Gastrocnemius medialis (tissue), 4 donors: ENCODE measurements around the gene MYD88. TPM values are rescaled to one million over a fixed set of nuclear protein-coding genes. Genes with fewer than 3 reads are reported as not detected.

Source experiments
- ATAC-seq, 2 donors: fragments of 150-250 bp; one replicate each; pipeline ENCODE4 v1.9.1; 2016
- DNase-seq, 2 donors: peaks; one replicate each; pipeline ENCODE4 v3.0.0-alpha.2; 2019
- H3K27ac ChIP-seq, 4 donors: fragments of 200-600 bp; sonication (generic); 1 replicate in 1 of 4; 2 replicates in 3 of 4; pipeline ENCODE4 v1.5.1; 2016 to 2018; ENCODE audit warnings: mild to moderate bottlenecking in 2 of 4, moderate library complexity in 1 of 4
- H3K27me3 ChIP-seq, 3 donors: fragments of 200-600 bp; sonication (generic) in 2 of 3; 1 replicate in 1 of 3; 2 replicates in 2 of 3; pipeline versions ENCODE4 v1.5.1 to v1.6.0; 2016 to 2019; ENCODE audit warnings: mild to moderate bottlenecking in 1 of 3, moderate library complexity in 1 of 3
- H3K36me3 ChIP-seq, 2 donors: fragments of 200-600 bp; sonication (generic) in 1 of 2; one replicate each; pipeline ENCODE4 v1.5.1; 2017 to 2018
- H3K4me1 ChIP-seq, 2 donors: fragments of 200-600 bp; sonication (generic) in 1 of 2; one replicate each; pipeline ENCODE4 v1.5.1; 2016 to 2017; ENCODE audit warnings: mild to moderate bottlenecking in 2 of 2
- H3K4me3 ChIP-seq, 4 donors: fragments of 200-600 bp; sonication (generic) in 3 of 4; 1 replicate in 1 of 4; 2 replicates in 3 of 4; pipeline ENCODE4 v1.5.1; 2016 to 2019; ENCODE audit warnings: mild to moderate bottlenecking in 2 of 4
- H3K9me3 ChIP-seq, 3 donors: fragments of 200-600 bp; sonication (generic) in 2 of 3; 1 replicate in 1 of 3; 2 replicates in 2 of 3; pipeline ENCODE4 v1.5.1; 2016 to 2019
- POLR2A ChIP-seq, 2 donors: fragments of 450-650 bp; IDR thresholded peaks; one replicate each; pipeline ENCODE4 v1.6.1; 2017; ENCODE audit warnings: antibody characterized with exemption in 2 of 2, mild to moderate bottlenecking in 2 of 2, moderate library complexity in 2 of 2
- in situ Hi-C, 4 donors: fragments of 200-750 bp; cut with MboI; loops; one replicate each; pipeline versions ENCODE4 v1.15.0 to v1.8.0; 2017; ENCODE audit warnings: low sequenced_read_pairs in 4 of 4
- intact Hi-C: fragments of 100-400 bp; cut with DNase I; formaldehyde crosslinking; loops from one replicate; pipeline ENCODE4 v1.15.1; 2023; ENCODE audit warnings: low total_unique reads
- total RNA-seq, 4 donors: library from RNA; depleted of rRNA; stranded (reverse); fragments of >200 nt; gene quantifications; one replicate each; pipeline versions ENCODE4 v1.1.0 to v1.2.3, GENCODE V29; 2016
- TF ChIP-seq, protein P1 (sequence below), 5 experiments: fragments of 450-650 bp in 3 of 5; fragments of 200-600 bp in 2 of 5; sonication (generic) in 2 of 5; IDR thresholded peaks in 4 of 5; conservative IDR thresholded peaks in 1 of 5; 1 replicate in 4 of 5; 2 replicates in 1 of 5; pipeline ENCODE4 v1.5.1; 2016 to 2019; ENCODE audit warnings: antibody characterized with exemption in 5 of 5, mild to moderate bottlenecking in 3 of 5, moderate library complexity in 3 of 5

MYD88 gene
- total RNA-seq, 4 donors from 2014 or later, result 2.1 to 6.6 (median 3.3) TPM

DNA sequence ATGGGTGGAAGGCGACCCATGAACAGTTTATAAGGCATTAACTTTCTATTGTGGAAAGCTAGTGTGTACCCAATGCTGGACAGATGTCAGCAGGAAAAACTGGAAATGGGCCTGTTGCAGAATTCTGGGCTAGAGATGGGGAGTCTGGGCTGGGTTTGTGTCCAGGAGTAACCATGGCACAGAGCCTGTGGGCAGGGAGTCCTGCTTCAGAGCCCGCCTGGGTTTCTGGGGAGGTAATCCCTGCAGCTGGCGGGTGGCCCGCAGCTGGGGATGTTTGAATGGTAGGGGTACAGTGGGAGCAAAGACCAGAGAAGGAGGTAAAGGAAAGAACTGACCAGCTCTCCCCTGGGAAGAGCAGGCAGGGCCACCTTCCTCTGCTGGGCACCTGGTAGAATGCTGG is 27.3 kb upstream of the MYD88 start:
- DNase-seq (no peak), ATAC-seq (no peak)
- in situ Hi-C loops, result no loop called here
- Histone ChIP-seq H3K27me3 (no peaks in the 10 kb centered on the region), H3K9me3 (no peaks in the 10 kb centered on the region), H3K27ac (no peak overlapping the region), H3K4me3 (no peak overlapping the region), H3K4me1 (no peaks in the 10 kb centered on the region), H3K36me3 (no peaks in the 10 kb centered on the region)
- no peak for TF ChIP-seq POLR2A (IDR thresholded peaks at IDR 0.05)
- TF ChIP-seq, protein P1, sequence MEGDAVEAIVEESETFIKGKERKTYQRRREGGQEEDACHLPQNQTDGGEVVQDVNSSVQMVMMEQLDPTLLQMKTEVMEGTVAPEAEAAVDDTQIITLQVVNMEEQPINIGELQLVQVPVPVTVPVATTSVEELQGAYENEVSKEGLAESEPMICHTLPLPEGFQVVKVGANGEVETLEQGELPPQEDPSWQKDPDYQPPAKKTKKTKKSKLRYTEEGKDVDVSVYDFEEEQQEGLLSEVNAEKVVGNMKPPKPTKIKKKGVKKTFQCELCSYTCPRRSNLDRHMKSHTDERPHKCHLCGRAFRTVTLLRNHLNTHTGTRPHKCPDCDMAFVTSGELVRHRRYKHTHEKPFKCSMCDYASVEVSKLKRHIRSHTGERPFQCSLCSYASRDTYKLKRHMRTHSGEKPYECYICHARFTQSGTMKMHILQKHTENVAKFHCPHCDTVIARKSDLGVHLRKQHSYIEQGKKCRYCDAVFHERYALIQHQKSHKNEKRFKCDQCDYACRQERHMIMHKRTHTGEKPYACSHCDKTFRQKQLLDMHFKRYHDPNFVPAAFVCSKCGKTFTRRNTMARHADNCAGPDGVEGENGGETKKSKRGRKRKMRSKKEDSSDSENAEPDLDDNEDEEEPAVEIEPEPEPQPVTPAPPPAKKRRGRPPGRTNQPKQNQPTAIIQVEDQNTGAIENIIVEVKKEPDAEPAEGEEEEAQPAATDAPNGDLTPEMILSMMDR (IDR thresholded peaks at IDR 0.05 in 4 of 5, conservative IDR thresholded peaks at IDR 0.05 in 1 of 5), result no peak
- intact Hi-C loops, result no loop called here

DNA sequence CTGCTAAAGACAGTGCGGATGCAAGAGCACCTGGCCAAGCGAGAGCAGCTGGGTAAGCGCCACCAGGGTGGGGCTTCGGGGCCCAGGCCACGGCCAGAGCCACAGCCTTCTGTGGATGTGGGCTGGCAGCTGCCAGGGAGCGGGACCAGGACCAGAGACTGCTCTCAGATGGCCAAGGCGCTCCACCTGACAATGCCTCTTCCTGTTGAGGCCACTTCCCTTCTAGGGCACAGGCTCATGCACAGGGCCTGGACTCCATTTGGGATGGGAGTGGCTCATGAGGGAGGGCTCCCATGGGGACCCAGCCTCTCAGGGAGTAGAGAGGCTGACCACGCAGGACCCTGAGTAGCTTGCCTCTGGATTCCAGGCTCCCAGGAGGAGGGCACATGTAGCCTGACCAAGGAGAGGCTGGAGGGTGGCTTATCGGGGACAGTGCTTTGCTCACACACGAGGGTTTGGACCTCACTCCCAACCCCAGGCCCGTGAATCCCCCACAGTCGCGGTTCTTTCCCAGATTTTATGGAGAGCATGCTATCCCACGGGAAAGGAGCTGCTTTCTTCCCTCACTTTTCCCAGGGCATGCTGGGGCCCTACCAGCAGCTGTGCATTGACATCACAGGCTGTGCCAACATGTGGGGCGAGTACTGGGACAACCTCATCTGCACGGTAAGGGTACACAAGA is 26.6 kb upstream of the MYD88 start:
- Histone ChIP-seq H3K4me3 (no peak overlapping the region), H3K9me3 (no peaks in the 10 kb centered on the region), H3K27ac (no peak overlapping the region), H3K36me3 (no peaks in the 10 kb centered on the region), H3K4me1 (no peaks in the 10 kb centered on the region), H3K27me3 (no peaks in the 10 kb centered on the region)
- ATAC-seq, result no peak
- in situ Hi-C loops, result no loop called here
- intact Hi-C loops, result no loop called here
- DNase-seq, result no peak
- no peak for TF ChIP-seq POLR2A (IDR thresholded peaks at IDR 0.05)
- TF ChIP-seq, protein P1 (IDR thresholded peaks at IDR 0.05 in 4 of 5, conservative IDR thresholded peaks at IDR 0.05 in 1 of 5), result no peak

DNA sequence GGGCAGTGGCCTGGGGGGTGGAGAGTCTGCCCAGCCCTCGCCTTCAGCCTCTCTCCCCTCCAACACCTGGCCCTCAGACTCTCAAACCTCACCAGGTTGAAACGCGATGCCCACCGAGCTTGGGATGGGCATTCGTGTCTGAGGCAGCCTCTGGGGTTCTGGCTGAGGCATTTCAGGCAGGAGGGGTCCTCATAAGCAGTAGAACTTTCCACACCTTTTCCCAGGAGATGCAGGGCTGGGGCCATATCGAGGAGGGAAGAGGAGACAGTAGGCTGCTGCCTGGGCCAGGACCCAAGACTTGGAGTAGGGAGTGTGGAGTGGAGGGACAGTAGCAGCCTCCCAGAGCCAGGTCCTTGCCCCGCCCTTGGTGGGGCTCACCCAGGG is 26.1 kb upstream of the MYD88 start:
- Histone ChIP-seq H3K27me3 (no peaks in the 10 kb centered on the region), H3K9me3 (no peaks in the 10 kb centered on the region), H3K4me3 (no peak overlapping the region), H3K4me1 (no peaks in the 10 kb centered on the region), H3K36me3 (no peaks in the 10 kb centered on the region), H3K27ac (no peak overlapping the region)
- intact Hi-C loops (no loop called here), in situ Hi-C loops (no loop called here)
- no peak for DNase-seq
- TF ChIP-seq, protein P1 (IDR thresholded peaks at IDR 0.05 in 4 of 5, conservative IDR thresholded peaks at IDR 0.05 in 1 of 5), result no peak
- no peak for TF ChIP-seq POLR2A (IDR thresholded peaks at IDR 0.05)
- no peak for ATAC-seq

DNA sequence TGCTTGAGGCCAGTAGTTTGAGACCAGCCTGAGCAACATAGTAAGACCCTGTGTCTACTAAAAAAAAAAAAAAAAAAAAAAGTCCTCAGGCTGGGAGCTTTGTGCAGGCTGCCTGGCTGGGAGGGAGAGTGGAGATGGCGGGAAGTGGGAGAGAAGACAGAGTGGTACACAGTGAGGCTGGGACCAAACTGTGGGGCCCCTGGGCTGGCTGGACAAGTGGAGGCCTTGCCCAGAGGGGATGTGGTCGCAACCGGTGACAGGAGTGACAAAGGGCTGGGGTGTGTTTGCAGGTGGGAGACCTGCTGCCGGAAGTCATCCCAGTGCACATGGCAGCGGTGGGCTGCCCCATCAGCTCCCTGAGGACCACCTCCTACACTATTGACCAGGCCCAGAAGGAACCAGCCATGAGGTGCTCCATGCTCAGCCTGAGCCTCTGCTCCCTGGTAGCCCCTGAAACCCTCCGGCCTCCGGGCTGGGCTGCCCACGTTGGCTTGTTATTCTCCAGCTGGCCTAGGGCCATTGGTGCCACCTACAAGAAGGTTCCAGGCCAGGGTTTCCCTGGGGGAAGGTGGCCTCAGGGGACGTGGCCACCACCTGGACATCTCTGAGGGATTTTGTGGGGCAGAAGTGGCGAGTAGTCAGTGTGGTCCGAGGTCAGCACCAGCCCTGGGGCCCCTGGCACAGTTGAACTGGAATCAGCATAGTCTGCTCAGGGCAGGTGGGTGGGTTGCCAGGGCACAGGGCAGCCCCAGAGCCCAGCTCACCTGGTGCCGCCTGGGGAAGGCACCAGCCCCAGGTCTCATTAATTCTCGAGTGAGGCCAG is 24.2 kb upstream of the MYD88 start:
- intact Hi-C loops (no loop called here), in situ Hi-C loops (no loop called here)
- H3K4me3 ChIP-seq, result no peak overlapping the region
- H3K27me3 ChIP-seq, result no peaks in the 10 kb centered on the region
- H3K4me1 ChIP-seq, result no peaks in the 10 kb centered on the region
- TF ChIP-seq, protein P1 (IDR thresholded peaks at IDR 0.05 in 4 of 5, conservative IDR thresholded peaks at IDR 0.05 in 1 of 5), result no peak
- no peak for TF ChIP-seq POLR2A (IDR thresholded peaks at IDR 0.05)
- no peak for ATAC-seq
- no peaks in the 10 kb centered on the region for H3K9me3 ChIP-seq
- no peaks in the 10 kb centered on the region for H3K36me3 ChIP-seq
- H3K27ac ChIP-seq, result no peak overlapping the region
- DNase-seq, result no peak
